ENCODE results near the gene NXPE1. TPM values are rescaled to one million over a fixed set of nuclear protein-coding genes. Genes with fewer than 3 reads are reported as not detected.

NXPE1 gene
- total RNA-seq, 3 donors from 2014 or later: 139 to 414 (median 194) TPM

DNA sequence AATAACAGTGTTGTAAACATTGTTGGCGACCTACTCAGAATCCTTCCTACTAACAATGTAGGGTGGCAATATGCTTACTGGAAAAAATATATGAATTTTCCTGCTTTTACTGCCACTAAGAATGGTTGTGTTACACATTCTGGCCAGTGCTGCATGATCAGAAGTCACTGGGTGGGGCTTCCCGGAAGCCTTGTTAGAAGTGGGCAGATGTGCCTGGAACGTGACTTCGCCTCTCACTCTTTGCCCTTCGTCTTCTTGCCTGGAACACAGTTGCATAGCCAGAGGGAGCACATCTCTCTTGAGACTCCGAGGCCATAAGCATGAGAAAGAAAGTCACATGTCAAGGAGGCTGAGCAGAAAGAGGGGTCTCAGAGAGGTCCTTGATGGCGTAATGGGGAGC lies 48.6 kb downstream of the NXPE1 start:
- no peaks in the 10 kb centered on the region for H3K4me1 ChIP-seq (ENCODE audit: low read depth)
- TF ChIP-seq, protein P1, sequence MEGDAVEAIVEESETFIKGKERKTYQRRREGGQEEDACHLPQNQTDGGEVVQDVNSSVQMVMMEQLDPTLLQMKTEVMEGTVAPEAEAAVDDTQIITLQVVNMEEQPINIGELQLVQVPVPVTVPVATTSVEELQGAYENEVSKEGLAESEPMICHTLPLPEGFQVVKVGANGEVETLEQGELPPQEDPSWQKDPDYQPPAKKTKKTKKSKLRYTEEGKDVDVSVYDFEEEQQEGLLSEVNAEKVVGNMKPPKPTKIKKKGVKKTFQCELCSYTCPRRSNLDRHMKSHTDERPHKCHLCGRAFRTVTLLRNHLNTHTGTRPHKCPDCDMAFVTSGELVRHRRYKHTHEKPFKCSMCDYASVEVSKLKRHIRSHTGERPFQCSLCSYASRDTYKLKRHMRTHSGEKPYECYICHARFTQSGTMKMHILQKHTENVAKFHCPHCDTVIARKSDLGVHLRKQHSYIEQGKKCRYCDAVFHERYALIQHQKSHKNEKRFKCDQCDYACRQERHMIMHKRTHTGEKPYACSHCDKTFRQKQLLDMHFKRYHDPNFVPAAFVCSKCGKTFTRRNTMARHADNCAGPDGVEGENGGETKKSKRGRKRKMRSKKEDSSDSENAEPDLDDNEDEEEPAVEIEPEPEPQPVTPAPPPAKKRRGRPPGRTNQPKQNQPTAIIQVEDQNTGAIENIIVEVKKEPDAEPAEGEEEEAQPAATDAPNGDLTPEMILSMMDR (IDR thresholded peaks at IDR 0.05): no peak
- intact Hi-C loops (cut with DNase I, micrococcal nuclease): no loop called here
- no peak overlapping the region for H3K4me3 ChIP-seq
- no peak for ATAC-seq
- H3K9me3 ChIP-seq: no peaks in the 10 kb centered on the region
- no peaks in the 10 kb centered on the region for H3K36me3 ChIP-seq (ENCODE audit: low read depth)
- no peak for DNase-seq

DNA sequence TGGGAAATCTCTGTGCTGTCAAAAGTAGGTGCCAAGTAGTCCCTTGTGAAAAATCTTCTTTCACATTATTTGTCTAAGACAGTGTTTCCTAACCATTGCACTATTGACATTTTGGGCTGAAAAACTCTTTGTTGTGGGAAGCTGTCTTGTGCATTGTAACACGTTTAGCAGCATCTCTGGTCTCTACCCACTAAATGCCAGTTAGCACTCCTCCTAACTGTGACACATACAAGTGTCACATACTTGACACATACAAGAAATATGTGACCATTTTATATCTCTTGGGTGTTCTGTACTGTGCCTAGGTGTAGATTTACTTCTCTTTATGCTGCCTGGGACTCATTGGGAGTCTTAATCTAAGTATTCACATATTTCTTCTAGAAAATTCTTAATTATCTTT lies 57.8 kb downstream of the NXPE1 start:
- DNase-seq (no peak), ATAC-seq (no peak)
- intact Hi-C loops (cut with DNase I, micrococcal nuclease): no loop called here
- TF ChIP-seq, protein P1 (IDR thresholded peaks at IDR 0.05): no peak
- Histone ChIP-seq H3K36me3 (ENCODE audit: low read depth) (no peaks in the 10 kb centered on the region), H3K4me3 (no peak overlapping the region), H3K9me3 (no peaks in the 10 kb centered on the region), H3K4me1 (ENCODE audit: low read depth) (no peaks in the 10 kb centered on the region)

DNA sequence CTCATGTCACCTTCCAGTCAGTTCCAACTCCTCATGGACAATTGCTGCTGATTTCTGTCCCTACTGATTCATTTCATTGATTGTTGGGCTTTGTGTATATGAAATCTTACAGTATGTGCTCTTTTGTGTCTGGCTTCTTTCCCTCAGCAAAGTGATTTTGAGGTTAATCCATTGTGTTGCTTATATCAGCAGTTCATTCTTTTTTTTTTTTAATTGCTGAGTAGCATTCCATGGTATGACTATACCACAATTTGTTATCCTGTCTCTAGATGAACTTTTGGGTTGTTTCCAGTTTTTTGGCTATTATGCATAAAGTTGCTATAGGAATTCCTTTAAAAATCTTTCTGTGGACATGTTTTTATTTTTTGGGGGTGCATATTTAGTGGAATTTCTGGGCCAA lies 59.9 kb downstream of the NXPE1 start:
- Histone ChIP-seq H3K36me3 (ENCODE audit: low read depth) (no peaks in the 10 kb centered on the region), H3K4me1 (ENCODE audit: low read depth) (no peaks in the 10 kb centered on the region), H3K4me3 (no peak overlapping the region), H3K9me3 (no peaks in the 10 kb centered on the region)
- DNase-seq: no peak
- no peak for ATAC-seq
- TF ChIP-seq, protein P1 (IDR thresholded peaks at IDR 0.05): no peak
- intact Hi-C loops (cut with DNase I, micrococcal nuclease): no loop called here

DNA sequence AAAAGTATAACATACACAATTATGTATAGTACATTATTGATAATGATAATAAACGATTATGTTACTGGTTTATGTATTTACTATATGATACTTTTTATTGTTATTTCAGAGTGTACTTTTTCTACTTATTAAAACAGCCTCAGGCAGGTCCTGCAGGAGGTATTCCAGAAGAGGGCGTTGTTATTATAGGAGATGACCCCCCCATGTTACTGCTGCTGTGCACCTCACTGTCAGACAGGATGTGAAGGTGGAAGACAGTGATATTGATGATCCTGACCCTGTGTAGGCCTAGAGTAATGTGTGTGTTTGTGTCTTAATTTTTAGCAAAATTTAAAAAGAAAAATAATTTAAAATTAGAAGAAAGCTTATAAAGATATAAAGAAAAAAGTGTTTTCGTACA lies 62.8 kb downstream of the NXPE1 start:
- intact Hi-C loops (cut with DNase I, micrococcal nuclease): no loop called here
- ATAC-seq (peak; percentile 24), DNase-seq (no peak)
- Histone ChIP-seq H3K9me3 (no peaks in the 10 kb centered on the region), H3K36me3 (ENCODE audit: low read depth) (no peaks in the 10 kb centered on the region), H3K4me3 (no peak overlapping the region), H3K4me1 (ENCODE audit: low read depth) (no peaks in the 10 kb centered on the region)
- TF ChIP-seq, protein P1 (IDR thresholded peaks at IDR 0.05): no peak

DNA sequence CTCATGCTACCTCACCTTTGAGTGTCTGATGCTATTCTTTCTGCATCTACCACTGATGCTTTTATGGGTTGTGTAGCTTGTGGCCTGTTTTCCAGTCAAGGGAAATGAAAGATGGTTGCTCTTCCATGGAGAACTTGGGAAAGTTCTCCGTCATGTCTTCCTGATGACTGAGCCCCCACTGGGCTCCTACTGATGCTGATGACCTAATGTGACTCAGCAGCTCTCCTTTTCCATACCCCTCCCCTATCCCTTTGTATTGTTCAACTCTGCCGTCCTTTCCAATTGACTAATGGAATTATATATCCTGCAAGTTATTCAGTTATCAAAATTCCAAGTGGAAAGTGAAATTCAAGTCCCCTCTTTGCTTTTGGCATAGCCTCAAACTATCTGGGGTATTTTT lies 75.8 kb downstream of the NXPE1 start:
- intact Hi-C loops (cut with DNase I, micrococcal nuclease): no loop called here
- no peak overlapping the region for H3K4me3 ChIP-seq
- ATAC-seq (no peak), DNase-seq (no peak)
- no peaks in the 10 kb centered on the region for H3K9me3 ChIP-seq
- H3K36me3 ChIP-seq (ENCODE audit: low read depth): no peaks in the 10 kb centered on the region
- no peaks in the 10 kb centered on the region for H3K4me1 ChIP-seq (ENCODE audit: low read depth)
- TF ChIP-seq, protein P1 (IDR thresholded peaks at IDR 0.05): no peak

DNA sequence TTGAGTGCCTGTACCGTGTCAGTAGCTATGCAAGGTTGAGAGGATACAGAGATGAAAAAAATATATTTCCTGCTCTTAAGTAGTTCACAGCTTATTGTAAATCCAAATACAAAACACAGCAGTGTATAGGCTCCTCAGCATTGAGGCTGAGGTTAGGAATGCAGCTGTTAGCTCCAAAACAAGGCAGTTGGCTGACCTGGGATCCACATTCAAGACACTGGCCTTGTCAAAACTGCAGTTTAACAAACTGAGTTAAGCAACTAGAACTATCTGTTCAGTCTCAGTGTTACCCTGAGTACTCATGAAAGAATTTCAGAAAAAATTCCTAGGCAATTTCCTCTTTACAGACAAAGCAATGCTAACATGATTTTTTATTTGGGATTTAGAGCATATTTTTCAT lies 77.6 kb downstream of the NXPE1 start:
- no peak for DNase-seq
- Histone ChIP-seq H3K4me3 (no peak overlapping the region), H3K9me3 (no peaks in the 10 kb centered on the region), H3K36me3 (ENCODE audit: low read depth) (no peaks in the 10 kb centered on the region), H3K4me1 (ENCODE audit: low read depth) (no peaks in the 10 kb centered on the region)
- no peak for ATAC-seq
- TF ChIP-seq, protein P1 (IDR thresholded peaks at IDR 0.05): no peak
- intact Hi-C loops (cut with DNase I, micrococcal nuclease): no loop called here
